LHCN-M2 (cell line): ENCODE results near the gene ZBTB7A. TPM values are rescaled to one million over a fixed set of nuclear protein-coding genes. Genes with fewer than 3 reads are reported as not detected.

Experiments used
- DNase-seq: peaks from one replicate; pipeline ENCODE4 v3.0.0-alpha.2; 2012; ENCODE audit warnings: low read depth
- total RNA-seq: library from RNA; depleted of rRNA; stranded (reverse); fragments of >200 nt; gene quantifications from 2 replicates; pipeline ENCODE4 v1.2.3, GENCODE V29; 2014

The ZBTB7A gene
- total RNA-seq, 1 experiment from 2014 or later, result 29.7 TPM

- DNase-seq, result no peak
Measured at GRCh38 chr19:4068047-4068966, 1.6 kb upstream of the ZBTB7A start.

- DNase-seq, result no peak
Measured at GRCh38 chr19:4067396-4068046, 822 bp upstream of the ZBTB7A start.

GRCh38 chr19:4066176-4066606 is 508 bp downstream of the ZBTB7A start:
- DNase-seq, result no peak

- peak; percentile 94 for DNase-seq
Measured at GRCh38 chr19:4065430-4066175, 1.1 kb downstream of the ZBTB7A start.

GRCh38 chr19:4064496-4065260 is 2.0 kb downstream of the ZBTB7A start:
- DNase-seq, result no peak

- no peak for DNase-seq
Measured at GRCh38 chr19:4064149-4064495, 2.6 kb downstream of the ZBTB7A start.

GRCh38 chr19:4063369-4064148 is 3.1 kb downstream of the ZBTB7A start:
- no peak for DNase-seq

GRCh38 chr19:4062419-4063368 is 4.0 kb downstream of the ZBTB7A start:
- DNase-seq, result no peak

- DNase-seq, result no peak
Measured at GRCh38 chr19:4061683-4062418, 4.8 kb downstream of the ZBTB7A start.

- DNase-seq, result no peak
Measured at GRCh38 chr19:4061178-4061682, 5.5 kb downstream of the ZBTB7A start.

GRCh38 chr19:4060621-4061177 is 6.0 kb downstream of the ZBTB7A start:
- no peak for DNase-seq

- DNase-seq, result no peak
Measured at GRCh38 chr19:4059891-4060620, 6.6 kb downstream of the ZBTB7A start.

- no peak for DNase-seq
Measured at GRCh38 chr19:4059453-4059871, 7.2 kb downstream of the ZBTB7A start.

- DNase-seq, result no peak
Measured at GRCh38 chr19:4058693-4059452, 7.8 kb downstream of the ZBTB7A start.

GRCh38 chr19:4057931-4058692 is 8.6 kb downstream of the ZBTB7A start:
- DNase-seq, result peak; percentile 83

- no peak for DNase-seq
Measured at GRCh38 chr19:4055209-4055552, 11.5 kb downstream of the ZBTB7A start.
